ENCODE results near the gene NOS1AP.

NOS1AP gene

GRCh38 chr1:162373541-162374260, 304.2 kb downstream of the NOS1AP start:
- no peak for DNase-seq

DNA sequence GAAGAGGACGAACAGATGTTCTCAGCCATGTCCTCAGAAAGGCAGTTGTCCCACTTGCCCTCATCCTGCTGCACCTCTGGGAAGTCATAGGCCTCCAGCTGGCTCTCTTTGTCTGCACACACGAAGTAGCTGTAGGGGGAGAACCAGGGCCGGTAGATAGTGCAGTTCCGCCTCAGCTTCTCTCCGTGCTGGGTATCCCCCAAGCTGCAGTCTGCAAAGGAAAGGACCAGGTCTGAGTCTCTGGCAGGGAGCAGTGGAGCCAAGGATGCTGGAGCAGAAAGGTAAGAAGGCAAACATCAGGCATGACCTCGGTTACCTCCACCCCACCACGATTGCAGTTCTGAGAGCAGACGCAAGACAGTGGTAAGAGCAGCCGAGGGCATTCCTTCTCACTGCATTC, 304.9 kb downstream of the NOS1AP start:
- no peak for DNase-seq

GRCh38 chr1:162375463-162375862, 306.0 kb downstream of the NOS1AP start:
- DNase-seq = no peak

GRCh38 chr1:162376691-162377090, 307.2 kb downstream of the NOS1AP start, which contains the start of gene SPATA46:
Gene SPATA46 (minus strand): TSS chr1:162376854. CDS start chr1:162376790, 64 bp downstream.
- DNase-seq = no peak

- DNase-seq = no peak
Measured at GRCh38 chr1:162380061-162380846, 310.8 kb downstream of the NOS1AP start.

DNA sequence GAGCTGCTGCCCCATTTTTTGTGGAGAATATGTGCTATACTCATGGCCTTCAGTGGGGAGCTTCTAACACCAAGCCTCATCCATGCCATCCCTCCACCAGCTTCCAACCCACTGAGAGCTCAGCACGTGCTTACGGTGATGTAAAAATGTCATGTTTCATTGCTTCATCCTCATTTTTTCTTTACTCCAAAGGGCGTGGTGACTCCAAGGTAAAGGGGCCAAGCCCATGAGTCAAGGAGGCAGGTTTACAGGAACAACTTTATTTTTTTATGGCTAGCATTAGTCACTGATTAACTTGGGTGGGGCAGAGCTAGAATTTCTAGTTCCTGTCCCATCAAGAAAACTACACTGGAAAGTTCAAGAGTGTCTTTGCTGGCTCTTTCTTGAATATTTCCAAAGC, 311.9 kb downstream of the NOS1AP start, which contains the start of gene C1orf226:
TSS of gene C1orf226 (plus strand) at position 346 of the 400 bp plus-strand sequence. CDS start 174 bp downstream, outside the sequence.
- DNase-seq = no peak

DNA sequence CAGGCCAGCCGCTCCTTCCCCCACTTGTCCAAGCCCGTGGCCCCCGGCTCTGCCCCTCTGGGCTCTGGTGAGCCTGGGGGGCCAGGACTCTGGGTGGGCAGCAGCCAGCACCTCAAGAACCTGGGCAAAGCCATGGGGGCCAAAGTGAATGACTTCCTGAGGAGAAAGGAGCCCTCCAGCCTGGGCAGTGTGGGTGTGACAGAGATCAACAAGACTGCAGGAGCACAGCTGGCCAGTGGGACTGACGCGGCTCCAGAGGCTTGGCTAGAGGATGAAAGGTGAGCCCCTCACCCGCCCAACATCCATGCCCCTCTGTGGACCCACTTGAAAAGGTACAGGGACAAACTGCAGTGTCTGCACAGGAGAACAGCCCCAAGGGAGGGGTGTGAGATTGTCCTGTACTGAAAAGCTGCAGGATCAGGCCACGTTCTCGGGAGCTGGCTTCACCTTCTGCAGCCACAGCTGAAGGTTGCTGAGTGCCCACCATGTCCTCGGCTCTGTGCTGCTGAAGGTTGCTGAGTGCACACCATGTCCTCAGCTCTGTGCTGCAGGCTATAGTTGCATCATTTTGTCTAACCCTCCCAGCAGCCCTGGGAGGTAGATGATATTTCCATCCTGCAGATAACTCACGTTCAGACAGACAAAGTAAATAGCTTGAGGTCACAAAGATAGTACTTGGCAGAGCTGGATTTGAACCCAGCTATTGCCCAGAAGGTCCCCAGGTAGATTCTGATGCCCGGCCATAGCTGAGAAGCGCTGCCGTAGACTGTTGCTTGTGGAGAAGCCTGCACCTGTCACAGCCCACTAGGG, 312.7 kb downstream of the NOS1AP start:
- no peak for DNase-seq

DNA sequence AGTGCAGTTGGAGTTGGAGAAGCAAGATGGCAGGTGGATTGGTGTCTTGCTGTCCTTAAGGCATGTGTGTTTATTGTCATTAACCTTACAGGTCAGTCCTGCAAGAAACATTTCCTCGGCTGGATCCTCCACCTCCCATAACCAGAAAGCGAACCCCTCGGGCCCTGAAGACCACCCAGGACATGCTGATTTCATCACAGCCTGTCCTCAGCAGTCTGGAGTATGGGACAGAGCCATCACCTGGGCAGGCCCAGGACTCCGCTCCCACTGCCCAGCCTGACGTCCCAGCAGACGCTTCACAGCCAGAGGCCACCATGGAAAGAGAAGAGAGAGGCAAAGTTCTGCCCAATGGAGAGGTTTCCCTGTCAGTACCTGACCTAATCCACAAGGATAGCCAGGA, 313.6 kb downstream of the NOS1AP start:
- DNase-seq = no peak

GRCh38 chr1:162383516-162383915, 314.0 kb downstream of the NOS1AP start:
- DNase-seq = no peak

- DNase-seq = no peak
Measured at GRCh38 chr1:162384116-162384515, 314.6 kb downstream of the NOS1AP start.

DNA sequence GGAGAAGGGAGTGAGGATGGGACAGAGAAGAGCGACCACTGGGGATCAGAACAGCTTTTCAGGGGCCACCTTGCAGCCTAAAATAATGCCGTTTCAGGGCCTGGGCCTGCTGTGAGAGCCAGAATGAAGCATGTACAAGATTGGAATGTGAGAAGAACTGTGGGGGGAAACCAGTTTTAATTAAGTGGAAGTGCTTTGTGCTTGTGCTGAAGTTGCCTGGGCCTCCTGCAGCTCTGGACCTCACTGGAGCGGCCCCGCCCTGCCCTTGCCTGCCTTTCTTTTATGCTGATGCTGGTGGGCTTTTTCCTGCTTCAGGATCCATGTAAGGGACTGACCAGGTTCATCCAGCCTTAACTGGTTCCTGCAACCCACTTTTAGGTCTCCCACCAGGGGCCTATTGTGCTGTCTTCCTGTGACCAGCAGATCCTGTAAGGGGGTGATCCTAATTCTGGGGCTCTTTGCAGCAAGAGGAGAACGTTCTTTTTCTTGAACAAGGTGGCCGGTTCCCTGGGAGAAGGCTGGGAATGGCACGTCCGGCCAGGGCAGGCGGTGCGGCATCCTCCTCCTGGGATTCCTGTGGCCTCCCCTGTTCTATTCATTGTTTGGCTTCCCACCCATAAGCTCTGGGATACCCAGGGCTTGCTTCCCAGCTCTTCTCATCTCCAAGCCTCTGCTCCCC, 315.2 kb downstream of the NOS1AP start:
- DNase-seq = no peak

- DNase-seq = no peak
Measured at GRCh38 chr1:162385280-162385623, 315.8 kb downstream of the NOS1AP start.

- DNase-seq = no peak
Measured at GRCh38 chr1:162385702-162386101, 316.2 kb downstream of the NOS1AP start.

GRCh38 chr1:162386292-162387225, 317.1 kb downstream of the NOS1AP start:
- no peak for DNase-seq

GRCh38 chr1:162387226-162388082, 318.0 kb downstream of the NOS1AP start:
- DNase-seq = no peak

DNA sequence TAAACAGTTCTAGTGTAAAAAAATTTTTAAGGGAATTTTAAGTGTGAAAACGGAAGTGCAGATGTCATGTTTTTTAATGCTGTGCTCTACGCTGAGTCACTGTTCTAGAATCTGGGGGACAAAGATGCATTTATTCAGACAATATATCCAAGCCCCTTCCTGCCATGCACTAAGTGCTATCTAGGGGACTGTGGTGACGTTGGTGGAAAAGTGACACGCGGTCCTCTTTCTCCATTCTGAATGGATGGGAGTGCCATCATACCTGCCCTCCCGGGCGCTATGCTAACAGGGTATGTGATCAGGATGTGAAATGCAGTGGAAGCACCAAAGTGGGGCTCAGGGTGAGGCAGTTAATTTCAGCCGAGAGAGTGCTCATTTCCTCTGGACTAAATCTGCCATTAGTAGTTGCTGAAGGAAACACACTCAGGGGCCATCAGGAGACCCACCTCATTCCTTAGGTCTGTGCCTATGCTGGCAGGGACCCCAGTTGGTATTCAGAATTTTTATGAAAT, 318.6 kb downstream of the NOS1AP start:
- DNase-seq = no peak

GRCh38 chr1:162388615-162389014, 319.1 kb downstream of the NOS1AP start:
- no peak for DNase-seq

- no peak for DNase-seq
Measured at GRCh38 chr1:162389021-162389818, 319.7 kb downstream of the NOS1AP start.

DNA sequence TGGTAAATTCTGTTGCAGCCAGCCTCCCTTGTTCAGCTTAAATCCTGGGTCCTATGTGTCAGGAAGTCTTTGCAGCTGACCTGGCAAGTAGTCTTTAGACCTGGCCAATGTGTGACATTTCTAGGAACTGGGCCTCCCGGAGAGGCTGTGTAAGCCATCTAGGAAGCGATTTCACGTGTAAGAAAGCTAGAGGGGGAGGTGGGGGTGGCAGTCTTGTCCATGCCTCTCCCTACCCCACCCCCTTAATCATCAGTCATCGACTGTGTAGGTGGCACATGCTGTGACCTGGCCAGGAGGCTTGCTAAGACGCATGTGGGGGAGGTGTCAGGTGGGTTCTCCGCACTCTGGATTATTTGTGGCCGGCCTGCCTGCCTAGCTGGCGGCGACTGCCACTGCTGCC, 320.5 kb downstream of the NOS1AP start:
- DNase-seq = no peak
